Inflammatory macrophage treated with lipopolysaccharide for 4 hours (primary cell): ENCODE measurements around the gene PPP1R27.

ENCODE experiments used
- DNase-seq: peaks from one replicate; pipeline ENCODE4 v3.0.0-alpha.2; 2020

Gene PPP1R27

DNA sequence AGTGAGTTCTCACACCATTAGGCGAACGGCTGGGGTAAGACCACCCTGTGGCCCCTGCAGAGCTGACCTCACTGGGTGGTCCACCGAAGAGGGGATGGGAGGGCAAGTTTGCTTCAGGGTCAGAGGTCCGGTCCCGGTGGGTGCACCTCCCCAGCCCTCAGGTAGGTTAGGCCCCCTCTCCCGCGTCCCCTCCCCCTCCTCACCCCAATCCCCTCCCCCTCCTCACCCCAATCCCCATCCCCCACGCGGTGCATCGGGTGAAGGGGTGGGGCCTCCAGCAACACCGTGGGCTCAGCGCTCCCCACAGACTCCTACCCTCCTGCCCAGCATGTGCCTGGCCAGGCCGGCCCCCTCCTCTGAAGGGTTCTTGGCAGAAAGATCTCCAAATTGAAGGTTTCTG lies 15.1 kb downstream of the PPP1R27 start:
- DNase-seq: no peak

DNA sequence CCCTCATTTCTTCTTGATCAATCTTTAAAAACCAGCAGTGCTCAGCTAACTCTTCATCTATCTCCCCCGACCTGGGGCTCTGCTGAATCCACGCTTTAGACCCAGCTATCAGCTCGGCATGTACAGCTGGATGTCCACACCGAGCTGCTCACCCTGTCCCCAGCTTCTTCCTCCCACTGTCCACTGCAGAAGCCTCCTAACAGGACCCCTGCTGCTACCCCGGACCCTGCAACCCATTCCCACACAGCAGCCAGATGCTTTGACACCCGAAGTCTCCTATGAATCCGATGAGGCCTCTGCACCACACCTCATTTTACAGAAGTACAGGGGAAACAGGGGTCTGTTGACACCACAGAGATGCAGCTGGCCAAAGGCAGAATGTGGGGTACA lies 17.1 kb downstream of the PPP1R27 start:
- DNase-seq: no peak

DNA sequence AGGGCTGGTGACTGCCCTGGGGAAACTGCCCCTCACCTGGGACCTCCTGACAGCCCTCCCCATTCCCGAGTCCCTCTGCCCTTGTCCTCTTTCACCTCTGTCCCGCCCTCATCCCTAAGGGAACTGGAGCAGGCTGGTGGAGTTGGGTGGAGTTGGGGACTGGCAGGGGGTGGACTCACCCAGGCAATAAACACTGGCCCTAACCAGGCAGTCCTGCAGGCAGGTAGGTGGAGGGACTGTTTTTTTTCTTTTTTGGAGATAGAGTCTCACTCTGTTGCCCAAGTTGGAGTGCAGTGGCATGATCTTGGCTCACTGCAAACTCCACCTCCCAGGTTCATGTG lies 19.2 kb downstream of the PPP1R27 start:
- no peak for DNase-seq

DNA sequence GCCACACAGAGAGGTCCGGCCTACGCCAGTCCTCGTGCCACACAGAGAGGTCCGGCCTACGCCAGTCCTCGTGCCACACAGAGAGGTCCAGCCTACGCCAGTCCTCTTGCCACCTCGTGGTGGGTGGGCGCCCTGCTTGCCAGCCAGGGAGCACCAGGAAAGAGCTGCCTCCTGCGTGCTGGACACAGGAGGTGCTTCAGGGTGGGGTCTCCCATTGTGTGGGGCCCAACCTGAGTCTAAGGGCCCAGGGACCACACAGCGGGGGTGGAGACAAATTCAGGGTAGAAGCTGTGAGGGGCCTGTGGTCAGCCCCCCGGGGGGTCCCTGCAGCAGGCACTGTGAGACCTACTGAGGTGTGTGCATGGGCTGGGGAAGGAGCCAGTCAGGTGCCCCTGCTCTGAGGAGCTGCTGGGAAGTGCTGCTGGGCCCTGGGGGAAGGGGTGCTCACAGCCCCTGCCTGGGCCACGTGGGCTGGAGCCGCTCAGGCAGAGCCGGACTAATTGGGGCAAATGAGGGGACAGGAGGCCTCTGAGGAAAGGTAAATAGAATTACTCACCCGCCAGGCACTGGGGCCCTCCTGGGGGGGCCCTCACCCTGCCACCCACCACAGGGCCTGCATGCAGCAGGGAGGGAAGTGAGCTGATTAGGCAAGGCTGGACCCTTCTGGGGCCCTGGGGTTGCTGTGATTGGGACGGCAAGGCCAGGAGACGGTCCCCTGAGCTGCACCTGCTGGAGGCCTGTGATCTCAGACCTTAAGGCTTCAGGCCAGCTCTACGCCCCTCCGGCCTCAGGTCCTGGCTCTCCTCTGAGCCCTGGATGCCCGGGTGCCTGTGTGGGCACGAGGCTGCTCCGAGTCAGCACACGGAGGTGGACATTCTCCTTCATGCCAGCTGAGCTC lies 19.9 kb downstream of the PPP1R27 start:
- no peak for DNase-seq

DNA sequence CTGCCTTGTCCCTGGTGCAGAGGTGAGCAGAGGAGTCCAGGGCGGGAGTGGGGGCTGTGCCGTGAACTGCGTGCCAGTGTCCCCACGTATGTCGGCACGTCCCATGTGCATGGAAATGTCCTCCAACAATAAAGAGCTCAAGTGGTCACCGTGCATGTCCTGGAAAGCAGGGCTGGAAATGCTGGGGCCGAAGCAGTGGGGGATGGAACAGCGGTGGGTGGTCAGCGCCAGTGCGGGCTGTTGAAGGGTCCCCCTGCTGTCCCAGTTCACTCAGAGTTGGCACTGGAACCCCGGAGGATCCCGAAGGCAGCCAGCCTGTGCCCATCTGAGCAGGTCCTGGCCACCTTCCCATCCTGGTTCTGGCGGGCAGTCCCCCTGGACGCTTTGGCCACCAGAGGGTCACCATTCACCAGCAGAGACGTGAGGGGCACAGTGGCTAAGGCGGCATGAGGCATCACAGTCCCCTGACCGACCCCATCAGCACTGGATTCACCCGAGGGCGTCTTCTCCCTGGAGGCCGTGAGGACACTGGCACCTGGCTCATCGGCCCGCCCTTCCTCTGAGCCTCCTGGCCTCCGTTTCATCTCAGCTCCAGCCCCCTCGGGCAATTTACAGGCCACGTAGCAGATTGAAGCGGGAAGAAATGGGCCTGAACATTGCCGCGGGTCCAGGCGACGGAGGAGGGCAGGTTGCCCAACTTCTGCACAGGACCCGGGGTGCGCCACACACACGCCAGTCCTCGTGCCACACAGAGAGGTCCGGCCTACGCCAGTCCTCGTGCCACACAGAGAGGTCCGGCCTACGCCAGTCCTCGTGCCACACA lies 20.8 kb downstream of the PPP1R27 start:
- no peak for DNase-seq

DNA sequence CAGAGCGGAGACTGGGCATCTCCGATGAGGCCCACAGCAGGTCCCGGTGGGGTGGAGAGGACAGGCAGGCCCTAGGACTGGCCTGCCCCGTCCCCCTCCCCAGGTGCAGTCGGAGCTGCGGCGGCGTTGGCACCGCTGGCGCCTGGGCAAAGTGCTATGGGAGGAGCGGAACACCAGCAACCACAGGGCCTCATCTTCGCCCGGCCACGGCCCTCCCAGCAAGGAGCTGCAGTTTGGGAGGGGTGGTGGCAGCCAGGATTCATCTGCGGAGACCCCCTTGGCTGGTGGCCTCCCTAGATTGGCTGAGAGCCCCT lies 21.5 kb downstream of the PPP1R27 start:
- DNase-seq: no peak

DNA sequence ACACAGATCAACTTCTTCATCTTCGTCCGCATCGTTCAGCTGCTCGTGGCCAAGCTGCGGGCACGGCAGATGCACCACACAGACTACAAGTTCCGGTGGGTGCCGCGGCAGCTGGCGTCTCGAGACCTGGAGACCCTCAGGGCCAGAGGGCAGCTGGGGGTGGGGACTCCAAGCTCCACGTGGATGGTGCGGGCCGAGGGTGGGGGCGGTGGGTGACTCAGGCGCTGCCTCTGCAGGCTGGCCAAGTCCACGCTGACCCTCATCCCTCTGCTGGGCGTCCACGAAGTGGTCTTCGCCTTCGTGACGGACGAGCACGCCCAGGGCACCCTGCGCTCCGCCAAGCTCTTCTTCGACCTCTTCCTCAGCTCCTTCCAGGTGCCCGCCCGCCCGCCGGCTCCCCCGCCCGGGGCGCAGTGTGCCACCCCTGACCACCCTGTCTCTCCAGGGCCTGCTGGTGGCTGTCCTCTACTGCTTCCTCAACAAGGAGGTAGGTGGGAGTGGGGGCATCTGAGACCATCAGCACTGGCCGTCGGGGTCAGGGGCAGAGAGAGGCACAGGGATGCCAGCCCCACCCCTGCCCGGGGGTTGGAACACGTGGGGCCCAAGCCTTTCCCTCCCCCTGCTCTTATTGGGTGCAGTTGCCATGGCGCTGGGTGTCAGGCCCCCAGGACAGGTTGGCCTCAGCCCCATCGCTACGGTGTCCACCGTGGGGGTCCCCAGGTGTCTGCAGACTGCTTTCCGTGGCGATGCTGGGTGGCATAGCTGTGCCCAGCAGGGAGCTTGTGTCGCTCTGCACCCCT lies 22.1 kb downstream of the PPP1R27 start:
- DNase-seq: no peak

DNA sequence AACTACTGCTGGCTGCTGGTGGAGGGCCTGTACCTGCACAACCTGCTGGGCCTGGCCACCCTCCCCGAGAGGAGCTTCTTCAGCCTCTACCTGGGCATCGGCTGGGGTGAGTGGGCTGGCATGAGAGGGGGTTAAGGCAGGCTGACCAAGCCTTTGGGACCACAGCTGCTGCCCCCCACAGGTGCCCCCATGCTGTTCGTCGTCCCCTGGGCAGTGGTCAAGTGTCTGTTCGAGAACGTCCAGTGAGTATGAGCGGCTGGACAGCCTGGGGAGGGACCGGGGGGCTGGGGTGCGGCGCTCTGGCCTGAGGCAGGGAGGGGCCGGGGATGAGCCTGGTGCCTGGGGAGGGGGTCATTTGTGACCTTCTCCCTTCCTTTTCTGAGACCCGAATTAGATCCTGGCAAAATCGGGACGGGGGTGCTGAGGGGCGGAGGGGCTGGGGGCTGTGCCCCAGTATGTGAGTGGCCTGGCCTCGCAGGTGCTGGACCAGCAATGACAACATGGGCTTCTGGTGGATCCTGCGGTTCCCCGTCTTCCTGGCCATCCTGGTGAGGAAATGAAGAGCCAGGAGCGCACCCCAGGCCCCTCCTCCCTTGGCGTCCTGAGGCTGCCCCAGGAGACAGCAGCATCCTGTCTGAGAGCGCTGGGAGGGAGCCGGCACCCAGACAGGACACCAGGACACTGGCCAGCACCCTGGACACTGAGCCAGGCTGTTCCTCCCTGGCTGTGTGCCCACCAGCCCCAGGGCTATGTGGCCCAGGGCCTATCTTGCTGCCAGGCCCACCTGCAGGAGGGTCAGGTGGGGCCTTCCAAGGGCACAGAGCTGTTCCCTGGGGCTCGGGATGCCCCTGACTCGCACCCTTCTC lies 22.9 kb downstream of the PPP1R27 start:
- no peak for DNase-seq

DNA sequence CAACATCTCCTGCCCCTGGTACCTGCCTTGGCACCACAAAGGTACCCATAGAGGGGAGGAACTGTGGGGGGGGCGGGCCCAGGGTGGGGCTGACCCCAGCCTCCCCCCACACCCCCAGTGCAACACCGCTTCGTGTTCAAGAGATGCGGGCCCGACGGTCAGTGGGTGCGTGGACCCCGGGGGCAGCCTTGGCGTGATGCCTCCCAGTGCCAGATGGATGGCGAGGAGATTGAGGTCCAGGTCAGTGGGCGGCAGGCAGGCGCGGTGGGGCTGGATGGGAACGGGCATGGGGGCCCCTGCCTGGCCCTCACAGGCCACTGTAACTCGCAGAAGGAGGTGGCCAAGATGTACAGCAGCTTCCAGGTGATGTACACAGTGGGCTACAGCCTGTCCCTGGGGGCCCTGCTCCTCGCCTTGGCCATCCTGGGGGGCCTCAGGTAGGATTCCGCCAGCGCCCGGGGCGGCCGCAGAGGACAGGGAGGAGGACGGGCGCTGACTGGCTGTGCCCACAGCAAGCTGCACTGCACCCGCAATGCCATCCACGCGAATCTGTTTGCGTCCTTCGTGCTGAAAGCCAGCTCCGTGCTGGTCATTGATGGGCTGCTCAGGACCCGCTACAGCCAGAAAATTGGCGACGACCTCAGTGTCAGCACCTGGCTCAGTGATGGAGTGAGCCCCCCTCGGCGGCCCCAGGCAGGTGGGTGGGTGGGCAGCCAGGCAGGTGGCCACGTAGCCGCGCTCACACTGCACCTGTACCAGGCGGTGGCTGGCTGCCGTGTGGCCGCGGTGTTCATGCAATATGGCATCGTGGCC lies 23.8 kb downstream of the PPP1R27 start:
- no peak for DNase-seq

DNA sequence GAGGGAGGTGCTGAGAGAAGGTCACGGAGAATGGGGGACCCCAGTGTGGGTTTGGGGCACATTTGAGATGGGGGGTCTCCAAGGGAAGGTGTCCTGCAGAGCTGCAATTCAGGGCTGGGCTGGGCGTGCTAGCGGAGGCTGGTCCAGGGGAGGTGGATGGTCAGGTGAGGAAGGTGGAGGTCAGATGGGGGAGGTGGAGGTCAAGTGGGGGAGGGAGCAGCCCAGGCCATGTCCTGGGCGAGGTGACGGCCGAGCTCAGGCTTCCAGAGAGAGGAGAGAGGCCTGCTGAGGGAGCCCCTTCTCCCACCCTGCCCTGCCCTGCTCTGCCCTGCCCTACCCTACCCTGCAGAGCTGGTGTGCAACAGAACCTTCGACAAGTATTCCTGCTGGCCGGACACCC lies 24.4 kb downstream of the PPP1R27 start:
- DNase-seq: no peak

DNA sequence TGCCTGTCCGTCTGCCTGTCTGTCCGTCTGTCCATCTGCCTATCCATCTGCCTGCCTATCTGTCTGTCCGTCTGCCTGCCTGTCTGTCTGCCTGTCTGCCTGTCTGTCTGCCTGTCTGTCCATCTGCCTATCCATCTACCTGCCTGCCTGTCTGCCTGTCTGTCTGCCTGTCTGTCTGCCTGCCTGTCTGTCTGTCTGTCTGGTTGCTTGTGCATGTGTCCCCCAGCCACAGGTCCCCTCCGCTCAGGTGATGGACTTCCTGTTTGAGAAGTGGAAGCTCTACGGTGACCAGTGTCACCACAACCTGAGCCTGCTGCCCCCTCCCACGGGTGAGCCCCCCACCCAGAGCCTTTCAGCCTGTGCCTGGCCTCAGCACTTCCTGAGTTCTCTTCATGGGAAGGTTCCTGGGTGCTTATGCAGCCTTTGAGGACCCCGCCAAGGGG lies 25.3 kb downstream of the PPP1R27 start:
- DNase-seq: no peak

DNA sequence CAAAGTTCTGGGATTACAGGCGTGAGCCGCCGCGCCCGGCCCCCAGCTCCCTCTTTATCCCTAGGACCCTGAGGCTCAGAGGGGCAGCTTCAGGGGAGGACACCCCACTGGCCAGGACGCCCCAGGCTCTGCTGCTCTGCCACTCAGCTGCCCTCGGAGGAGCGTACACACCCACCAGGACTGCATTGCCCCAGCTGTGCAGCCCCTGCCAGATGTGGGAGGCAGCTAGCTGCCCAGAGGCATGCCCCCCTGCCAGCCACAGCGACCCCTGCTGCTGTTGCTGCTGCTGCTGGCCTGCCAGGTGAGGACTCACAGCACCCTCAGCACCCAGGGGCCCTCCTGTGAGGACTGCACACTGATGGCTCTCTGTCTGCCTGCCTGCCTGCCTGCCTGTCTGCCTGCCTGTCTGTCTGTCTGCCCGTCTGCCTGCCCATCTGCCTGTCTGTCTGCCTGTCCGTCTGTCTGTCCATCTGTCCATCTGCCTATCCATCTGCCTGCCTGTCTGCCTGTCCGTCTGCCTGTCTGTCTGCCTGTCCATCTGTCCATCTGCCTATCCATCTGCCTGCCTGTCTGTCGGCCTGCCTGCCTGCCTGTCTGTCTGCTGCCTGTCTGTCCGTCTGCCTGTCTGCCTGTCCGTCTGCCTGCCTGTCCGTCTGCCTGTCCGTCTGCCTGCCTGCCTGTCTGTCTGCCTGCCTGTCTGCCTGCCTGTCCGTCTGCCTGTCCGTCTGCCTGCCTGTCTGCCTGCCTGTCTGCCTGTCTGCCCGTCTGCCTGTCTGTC lies 25.9 kb downstream of the PPP1R27 start:
- DNase-seq: no peak

DNA sequence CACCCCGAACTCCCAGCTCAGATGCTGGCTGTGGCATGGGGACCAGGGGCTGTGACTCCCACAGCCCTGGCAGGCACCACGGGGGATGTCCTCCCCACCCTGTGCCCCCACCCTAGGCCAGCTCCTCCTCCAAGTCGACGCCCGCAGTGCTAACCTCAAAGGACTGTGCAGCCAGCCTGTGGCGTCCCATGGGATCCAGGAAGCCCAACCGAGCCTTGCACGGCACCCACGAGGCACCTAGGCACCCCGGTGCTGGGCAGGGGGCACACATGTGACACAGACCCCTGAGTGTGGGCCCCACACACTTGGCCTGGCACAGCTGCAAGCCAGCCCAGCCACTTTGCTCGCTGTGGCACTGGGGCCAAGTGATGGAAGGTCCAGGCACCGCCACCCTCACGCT lies 27.0 kb downstream of the PPP1R27 start:
- no peak for DNase-seq

DNA sequence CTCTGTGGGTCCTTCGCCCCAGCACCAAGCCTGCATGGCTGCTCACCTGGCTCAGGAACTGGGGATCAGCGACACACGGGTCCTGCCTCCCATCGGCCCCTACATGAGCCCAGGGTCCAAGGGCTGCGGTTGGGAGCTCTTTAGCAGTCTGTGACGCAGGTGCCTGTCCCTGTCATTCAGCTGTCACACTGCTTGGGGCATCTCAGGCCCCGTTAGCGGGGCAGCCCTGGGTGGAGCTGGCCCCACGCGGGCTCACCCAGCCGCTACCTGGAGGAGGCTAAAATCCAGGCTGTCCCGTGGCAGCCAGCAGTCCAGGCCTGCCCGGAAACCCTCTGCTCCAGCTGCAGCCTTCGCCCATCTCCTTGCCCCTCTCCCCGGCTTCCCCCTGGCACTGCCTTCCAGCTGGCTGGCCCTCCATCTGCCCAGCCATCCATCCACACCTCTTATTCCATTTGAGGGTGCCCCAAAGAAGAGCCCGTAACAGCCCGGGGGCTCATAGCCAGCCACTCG lies 27.6 kb downstream of the PPP1R27 start:
- DNase-seq: no peak

DNA sequence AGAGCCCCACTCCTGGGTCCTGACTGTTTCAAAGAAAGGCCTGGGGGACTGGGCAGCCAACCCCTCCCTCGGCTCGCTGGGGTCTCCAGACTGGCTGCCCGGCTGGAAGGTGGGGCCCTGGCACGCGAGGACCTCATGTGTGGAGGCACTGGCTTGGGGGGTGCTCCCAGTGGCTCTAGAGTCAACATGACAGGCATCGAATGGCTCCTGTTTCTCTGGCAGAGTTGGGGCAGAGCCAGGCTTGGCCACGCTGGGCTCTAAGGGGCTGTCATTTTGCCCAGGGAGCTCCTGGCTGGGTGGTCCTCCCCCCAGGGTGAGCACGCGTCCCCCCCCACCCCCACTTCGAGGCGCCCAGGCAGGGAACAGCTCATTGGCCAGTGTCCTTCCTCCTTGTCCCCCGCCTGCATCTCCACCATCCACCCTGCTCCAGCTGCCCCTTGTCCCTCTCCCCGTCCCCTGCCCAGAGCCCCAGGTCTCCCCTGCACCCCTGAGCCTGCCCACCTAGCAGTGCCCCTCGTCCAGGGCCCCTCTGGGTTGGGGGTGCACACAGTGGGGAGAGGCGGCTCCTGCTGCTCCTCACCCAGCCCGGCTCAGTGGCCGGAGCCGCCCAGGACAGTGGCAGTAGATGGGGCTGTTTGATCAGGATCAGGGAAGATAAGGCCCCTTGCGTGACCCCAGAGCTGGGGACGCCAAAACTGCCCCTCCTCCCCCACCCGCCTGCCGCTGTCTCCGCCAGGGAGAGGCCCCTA lies 28.2 kb downstream of the PPP1R27 start:
- no peak for DNase-seq

DNA sequence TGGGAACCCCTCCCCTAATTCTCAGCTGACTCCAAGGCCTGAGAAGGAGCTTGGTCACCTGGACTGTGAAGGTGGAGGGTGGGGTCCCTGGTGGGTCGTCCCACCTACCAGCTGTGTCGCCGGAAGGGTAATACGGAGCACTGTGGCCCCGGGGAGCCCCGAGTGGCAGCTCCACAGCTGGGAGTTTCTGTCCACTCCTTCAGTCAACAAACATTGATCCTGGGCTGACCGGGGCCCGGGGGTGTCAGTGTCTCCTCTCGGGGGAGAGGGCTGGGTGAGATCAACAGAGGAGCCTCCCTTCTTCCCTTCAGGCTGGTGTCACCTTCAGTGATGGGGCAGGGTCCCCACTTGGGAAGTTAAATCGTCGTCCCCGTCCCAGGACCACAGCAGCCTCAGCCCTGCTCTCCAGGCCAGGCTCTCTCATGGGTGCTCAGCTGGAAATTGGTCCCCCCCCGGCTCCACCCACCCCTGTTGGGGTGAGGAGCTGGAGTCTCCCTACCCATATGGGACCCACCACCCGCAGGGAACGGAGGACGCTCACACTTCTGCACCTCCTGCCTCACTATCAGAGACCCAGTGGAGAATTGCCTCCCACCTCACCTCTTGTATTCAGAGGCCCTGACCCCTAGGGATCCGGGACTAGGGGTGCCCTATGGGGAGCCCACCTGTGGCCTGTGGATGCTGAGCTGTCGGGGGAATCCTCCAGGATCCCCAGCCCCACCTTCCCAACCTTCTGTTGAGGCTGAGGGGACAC lies 29.0 kb downstream of the PPP1R27 start:
- no peak for DNase-seq

DNA sequence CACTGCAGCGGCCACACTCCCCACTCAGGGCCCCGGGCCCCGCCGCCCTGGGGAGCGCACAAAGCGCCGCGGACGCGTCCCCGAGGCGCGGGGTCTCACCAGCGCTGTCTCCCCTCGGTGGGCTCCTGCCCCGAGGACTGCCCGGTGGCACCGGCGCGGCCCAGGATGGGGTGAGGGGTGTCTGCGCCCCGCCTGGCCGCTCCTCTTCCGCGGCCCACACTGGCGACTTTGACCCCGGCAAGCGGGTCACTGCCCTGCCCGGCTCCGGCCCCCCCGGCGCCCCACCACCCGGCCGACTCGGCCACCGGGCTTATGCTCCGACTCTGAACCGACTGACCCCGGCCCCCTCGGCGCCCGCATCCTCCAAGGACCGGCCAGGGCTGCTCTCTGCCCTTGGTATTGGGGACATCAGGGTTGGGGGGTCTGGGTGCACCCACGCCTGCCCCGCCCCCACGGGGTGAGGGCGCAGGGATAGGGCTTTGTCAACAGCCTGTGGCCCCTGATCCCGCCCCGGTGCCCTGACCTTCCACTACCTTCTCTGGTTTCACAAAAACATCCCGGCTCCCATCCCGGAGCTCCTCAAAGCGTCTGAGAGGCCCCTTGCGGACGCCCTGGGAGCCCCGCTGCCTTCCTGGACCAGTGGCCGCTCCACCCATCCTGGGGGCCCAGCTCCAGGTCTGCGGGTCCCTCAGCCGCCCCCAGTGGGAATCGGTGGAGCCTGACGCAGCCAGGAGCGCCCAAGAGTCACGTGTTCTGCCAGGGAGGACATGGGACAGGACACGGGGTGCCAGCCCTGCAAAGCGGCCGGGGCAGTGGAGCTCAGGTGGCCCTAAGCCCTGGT lies 30.1 kb downstream of the PPP1R27 start:
- DNase-seq: no peak
